ENCODE data around the gene SPATA31E1.

Gene SPATA31E1

DNA sequence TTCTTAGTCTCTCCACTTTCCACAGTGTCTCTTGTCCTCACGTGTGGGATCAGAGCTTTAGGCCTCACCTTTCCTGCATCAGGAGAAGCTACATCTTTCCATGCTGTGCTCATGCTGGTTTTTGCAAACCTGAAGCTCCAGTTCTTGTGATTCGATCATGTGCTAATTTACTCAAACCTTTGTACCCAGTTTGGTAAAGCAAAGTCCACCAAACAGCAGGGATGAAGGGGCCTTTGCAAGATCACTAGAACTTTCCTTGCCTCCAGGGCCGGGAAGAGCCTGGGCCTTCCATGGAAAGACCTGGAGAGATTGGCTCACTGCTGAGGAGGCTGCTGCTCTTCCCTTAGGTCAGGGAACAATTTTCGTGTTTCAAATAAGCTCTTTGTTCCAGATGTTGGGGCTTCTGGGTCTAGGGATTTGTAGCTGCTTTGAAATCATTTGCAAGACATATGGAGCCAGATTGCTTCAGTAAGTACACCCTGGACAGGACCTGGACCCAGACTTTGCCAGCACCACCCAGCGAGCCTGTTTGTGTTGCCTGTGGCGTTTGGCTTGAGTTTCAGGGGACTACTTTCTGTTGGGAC, 18.7 kb upstream of the SPATA31E1 start:
- DNase-seq (ENCODE audit: low read depth in 2 of 2), result no peak

DNA sequence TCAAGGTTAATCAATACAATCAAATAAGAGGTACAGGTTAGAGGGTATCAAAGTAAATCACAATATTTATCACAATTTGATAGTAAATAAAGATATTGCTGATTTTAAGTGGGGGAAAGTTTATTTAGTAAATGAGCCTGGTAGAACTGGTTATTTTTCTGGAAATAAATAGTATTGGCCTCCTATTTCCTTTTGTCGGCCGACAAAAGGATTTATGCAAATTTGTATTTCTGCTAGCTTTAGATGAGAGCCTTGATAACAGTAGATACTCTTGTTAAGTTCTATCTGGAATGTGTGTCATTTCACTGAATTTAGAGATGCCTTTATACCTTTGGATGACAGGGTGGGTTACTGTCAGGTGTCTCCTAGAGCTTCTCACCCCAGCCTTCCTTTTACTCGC, 17.8 kb upstream of the SPATA31E1 start:
- no peak for DNase-seq (ENCODE audit: low read depth in 2 of 2)

DNA sequence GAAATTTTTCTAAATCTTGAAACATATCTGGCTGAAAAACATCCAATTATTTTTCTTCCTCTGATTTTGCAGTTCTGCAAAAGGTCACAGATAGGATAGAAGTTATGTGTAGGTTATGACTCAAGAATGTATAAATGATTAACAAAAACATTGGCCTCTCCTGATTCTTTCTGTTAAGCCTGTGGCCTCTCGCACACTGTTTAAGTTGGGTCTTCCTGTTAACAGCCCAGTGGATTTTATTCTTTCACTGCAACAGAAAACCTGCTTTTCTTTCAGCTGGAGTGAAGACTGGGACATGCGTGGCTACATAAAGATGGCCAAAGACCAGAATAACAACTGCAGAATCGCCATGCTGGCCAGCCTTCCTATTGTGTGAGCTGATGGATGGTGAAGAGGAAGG, 17.1 kb upstream of the SPATA31E1 start:
- no peak for DNase-seq (ENCODE audit: low read depth in 2 of 2)

DNA sequence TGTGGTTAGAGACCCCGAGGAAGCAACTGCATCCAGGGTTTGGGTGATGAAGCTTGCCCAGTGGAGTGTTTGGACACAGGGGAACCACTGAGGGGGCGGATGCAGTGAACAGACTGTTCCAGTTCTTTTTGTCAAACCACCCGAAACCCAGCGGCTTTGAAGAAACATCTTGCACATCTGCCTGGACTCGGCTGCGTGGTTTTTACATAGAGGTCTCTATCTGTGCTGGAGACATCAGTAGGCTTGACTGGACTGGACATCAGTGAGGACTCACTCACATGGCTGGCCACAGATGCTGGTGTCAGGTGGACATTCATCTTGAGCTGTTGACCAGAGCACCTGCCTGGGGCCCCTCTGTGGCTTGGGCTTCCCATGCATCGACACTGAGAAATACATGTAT, 15.3 kb upstream of the SPATA31E1 start:
- DNase-seq (ENCODE audit: low read depth in 2 of 2), result no peak

DNA sequence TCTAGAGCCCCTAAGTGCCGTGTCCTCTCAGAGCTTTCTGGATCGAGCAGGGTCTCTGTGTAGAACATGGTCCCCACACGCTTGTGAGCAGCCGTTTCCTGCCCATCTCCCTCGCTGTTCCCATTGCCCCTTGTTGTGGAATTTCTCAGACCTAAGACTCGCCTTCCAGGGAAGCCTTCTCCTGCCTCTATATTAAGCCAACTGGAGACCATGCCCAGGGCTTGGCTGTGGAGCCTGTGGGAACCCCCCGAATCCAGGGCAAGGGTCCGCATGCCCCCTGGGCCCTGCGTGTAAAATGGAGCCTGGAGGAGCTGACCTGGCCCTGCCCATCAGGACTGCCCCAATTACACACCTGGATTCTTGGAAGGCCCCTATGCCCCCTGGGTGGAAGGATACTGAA, 14.5 kb upstream of the SPATA31E1 start:
- DNase-seq (ENCODE audit: low read depth in 2 of 2), result no peak

DNA sequence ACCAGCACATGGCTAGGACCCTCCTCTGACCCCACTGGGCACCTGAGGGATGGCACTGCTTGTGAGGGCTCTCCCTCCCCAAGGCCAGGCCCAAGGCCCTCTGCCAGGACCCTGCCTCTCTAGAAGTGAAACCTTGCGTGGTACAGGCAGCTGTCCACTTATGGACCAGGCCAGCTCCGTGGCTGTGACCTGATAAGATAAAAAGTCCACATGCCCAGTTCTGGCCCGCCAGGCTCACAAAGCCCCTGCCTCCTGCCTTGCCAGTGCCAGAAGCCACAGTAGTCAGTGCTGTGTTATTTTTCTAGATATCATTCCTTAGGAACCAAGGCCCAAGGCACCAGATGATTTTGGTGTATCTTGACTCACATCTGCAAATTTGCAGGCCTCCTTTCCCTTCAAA, 14.0 kb upstream of the SPATA31E1 start:
- no peak for DNase-seq (ENCODE audit: low read depth in 2 of 2)

DNA sequence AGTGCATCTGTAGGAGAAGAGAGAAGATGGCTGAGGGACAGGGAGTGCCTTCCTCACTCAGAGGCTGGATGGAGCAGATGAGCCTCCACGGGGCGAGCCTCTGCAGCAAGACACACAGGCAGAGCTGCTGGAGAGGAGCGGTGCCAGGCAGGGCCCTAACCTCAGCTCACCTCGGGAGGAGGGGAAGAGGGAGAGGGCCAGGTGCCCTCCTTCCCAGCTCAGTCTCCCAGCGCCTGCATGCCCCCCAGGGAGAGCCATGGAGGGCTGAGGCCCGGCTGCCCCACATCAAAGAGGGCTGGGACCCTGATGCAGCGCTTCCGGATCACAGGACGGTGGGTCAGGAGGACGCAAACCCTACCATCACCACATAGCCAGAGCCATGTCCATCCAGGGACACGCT, 13.6 kb upstream of the SPATA31E1 start:
- no peak for DNase-seq (ENCODE audit: low read depth in 2 of 2)

DNA sequence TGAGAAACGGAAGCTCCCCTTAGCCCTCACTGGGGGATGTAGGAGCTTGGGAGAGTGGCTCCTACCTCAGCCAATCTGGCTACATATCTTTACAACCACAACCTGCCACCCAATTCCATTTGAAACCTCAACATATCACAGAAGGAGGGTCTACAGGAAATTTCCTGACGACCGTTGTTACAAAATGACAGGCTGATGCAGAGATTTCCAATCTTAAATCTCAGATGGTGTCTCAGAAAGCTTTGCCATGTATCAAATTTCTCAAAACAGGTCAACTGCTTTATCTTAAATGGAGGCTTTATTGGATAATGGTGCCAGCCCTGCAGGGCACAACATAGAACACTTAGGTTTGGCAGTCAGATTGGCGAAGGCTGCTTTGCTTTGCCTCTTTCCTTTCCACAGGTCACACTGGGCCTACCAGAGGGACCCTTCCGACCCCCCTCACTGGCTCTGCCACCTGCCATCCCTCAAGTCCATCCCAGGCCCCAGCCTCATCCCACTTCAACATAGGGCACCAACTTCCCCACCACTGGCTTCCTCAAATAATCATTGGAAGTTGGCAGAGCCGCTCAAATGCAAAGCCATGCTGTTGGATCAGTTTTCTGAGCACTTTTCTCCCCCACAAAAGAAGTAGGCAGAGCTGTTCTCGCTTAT, 11.1 kb upstream of the SPATA31E1 start:
- no peak for DNase-seq (ENCODE audit: low read depth in 2 of 2)

DNA sequence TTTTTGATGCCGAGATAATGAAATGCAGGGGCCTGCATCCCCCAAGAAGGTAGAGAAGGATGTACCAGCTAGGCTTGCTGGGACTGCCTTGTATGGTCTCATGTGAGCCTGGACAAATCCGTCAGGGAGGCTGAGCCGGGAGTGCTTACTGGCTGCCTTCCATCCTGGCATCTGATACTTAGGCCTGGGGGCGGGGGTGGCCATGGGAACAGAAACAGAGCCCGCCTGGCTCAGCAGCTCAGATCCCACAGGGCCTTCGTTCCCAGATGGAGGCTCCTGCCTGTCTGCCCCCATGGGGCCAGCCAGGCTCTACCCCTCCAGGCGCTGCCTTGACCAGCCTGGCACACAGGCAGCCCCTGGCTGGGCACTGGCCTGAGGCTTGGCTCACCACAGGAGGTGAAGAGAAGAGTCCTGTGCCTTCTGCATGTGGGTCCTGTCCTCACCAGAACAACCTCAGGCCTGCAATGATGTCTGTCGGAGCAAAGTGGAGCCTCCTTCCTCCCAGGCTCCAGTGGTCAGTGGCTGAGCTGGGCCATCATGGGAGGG, 10.5 kb upstream of the SPATA31E1 start:
- no peak for DNase-seq (ENCODE audit: low read depth in 2 of 2)

DNA sequence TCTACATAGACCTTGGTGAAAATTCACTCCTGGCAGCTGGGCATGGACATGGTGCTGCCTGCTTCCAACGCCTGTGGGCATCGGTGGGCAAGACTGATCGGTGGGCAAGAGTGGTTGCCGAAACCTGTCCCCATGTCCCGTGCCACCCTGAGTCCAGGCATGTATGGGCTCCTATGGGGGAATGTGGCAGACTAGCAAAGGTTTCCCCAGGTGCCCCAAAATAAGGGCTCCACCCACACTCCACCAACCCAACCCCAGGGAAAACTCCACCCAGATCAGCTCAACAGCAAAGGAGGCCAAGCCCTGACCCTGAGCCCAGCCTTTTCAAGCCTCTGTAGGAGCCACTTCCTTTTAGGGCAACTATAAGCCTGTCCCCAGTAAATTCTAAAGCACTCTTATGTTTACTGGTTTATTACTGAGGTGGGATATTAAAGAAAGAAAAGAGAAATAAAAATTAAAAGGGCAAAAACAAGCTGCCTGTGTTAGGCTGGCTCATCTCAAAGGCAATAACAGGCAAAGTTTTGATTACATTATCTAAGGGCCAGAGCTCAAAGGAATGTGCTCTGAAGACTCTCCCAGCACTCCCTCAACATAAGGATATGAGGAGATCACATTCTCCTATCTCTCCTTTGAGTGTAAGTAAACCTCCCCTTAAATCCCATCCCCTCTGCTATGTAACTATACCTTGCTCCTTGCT, 8.9 kb upstream of the SPATA31E1 start:
- no peak for DNase-seq (ENCODE audit: low read depth in 2 of 2)

DNA sequence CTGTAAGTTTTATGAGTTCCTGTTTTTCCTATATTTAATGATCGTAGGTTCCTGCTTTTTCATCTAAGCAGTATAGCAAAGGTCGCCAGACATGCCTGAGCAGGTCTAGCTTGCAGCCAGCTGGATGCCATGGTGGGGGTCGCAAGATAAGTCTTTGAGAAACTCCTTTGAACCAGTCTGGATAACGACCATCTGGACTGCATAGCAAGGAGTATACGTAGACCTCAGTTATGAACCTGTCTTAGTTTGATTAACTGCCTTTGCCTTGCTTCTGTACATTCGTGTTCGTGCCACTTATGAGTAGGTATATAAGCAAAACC, 8.4 kb upstream of the SPATA31E1 start:
- no peak for DNase-seq (ENCODE audit: low read depth in 2 of 2)

DNA sequence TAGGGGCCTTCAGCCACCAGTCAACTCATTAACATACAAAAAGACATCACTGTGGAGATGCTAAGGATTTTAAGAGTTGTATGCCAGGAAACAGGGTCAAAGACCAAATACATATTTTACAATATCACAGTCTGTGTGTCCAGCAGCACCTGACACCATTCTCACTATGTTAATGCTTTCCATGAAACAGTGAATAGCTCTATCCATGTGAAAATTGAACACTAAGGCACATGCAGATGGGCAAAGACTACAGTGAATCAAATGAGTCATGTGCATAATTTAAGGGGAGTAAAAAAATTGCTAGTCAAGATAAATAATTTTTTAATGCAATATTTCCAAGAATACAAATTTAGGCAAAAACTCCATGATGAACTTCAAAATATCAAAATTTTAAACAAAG, 7.6 kb upstream of the SPATA31E1 start:
- no peak for DNase-seq (ENCODE audit: low read depth in 2 of 2)

DNA sequence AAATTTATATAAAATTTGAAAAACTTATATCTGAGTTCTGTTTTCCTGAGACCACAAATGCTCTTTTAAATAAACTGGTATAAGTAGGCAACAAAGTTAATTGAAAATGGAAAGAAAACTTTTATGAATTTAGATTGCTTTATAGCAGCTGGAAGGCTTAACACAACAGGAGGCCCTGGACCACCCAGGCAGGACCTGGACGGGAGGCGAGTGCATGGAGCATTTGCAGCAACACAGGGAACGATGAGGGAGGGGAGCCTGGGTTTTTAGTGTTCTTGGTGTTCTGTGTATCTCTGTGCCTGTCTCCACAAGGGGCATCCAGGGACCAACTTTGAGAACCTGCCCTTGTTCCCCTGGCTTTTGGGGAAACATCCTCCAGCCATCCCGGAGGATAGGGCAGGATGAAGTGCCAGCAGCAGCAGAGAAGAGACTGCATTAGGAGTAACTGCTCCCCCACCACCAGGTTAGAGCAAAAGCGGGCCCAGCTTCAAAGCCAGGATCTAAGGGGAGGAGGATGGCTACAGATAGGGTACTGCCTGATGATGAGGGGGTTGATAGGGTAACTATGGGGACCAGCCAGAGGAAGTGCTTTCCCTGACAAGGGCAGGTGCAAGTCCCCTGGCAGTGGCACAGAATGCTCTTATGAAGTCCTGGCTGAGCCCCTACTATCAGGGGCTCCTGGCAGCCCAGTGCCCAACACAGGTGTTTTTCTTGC, 6.7 kb upstream of the SPATA31E1 start:
- DNase-seq (ENCODE audit: low read depth in 2 of 2), result no peak

DNA sequence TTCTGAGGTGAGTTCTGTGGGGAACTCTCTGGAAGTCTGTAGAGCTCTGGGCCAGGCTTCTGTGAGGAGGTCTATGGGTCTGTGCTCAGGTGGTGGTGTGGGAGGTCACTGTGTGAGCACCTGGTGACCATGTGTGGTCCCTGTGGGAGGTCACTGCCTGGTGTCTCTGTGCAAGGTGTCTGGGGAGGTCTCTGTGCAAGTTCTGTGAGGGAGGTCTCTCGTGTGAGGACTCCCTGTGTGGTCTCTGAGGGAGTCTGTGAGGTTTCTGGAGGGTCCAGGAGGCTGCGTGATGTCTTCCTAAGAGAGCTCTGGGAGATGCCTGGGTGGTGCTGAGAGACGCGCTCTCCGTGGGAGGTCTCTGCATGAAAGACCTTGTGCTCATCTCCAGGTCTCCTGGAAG, 6.0 kb upstream of the SPATA31E1 start:
- no peak for DNase-seq (ENCODE audit: low read depth in 2 of 2)

DNA sequence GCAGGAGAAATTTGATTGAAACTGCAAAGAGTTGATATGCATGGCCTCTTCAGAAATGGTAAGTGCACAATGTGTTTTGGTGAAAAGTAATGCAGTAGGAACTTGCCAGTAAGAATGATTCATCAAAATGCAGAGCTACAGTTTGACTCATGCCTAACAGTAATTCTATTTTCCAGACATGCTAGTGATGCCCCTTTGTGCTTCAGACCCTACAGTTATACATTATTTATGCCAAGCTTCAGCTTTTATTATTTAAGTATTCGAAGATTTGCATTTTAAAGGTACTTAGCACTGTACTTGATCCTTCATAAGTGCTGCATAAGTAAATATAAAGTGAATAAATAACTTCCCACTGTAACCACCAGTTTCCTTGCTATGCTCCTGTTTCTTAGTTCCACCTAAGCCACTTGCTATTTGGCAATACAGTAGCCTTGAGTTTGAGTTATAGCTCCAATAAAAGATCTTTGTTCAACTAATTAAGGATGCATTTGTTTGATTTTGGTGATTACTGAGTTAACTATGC, 3.6 kb upstream of the SPATA31E1 start:
- no peak for DNase-seq (ENCODE audit: low read depth in 2 of 2)

DNA sequence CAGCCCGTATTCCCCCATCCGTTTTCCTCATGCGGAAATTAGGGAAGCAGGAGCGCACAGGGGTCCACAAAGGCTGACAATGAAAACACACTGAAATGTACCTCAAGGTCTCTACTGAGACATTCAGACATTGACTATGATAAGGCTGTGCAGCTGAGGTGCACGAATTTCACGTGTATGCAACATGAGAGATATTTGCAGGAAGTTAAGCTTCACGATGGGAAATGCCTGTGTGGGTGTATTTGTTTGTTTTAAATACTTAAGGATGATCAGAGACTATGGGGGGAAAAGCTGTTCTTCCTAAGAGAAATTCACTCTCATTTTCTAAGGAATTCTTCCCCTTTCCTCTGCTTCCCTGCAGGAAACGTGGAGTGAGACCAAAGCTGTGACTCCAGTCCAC, 2.6 kb upstream of the SPATA31E1 start:
- no peak for DNase-seq (ENCODE audit: low read depth in 2 of 2)

DNA sequence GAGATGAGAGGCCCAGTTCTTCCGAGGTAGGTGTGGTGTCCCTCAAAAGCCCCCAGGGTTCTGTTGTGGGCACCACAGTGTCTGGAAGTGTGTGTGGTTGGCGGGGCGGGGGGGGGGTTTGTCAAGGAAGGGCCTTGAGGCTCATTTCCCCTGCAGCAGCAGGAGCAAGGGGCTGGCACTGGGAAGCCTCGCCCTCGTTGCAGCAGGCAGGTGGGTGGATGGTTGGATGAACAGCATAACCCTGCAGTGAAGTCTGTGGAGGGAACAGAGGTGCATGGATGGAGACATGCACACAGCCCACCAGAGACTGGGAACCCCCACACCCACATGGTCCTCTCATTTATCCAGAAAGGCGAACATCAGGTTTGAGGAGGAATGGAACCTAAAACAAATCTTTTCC, 2.0 kb upstream of the SPATA31E1 start:
- no peak for DNase-seq (ENCODE audit: low read depth in 2 of 2)

DNA sequence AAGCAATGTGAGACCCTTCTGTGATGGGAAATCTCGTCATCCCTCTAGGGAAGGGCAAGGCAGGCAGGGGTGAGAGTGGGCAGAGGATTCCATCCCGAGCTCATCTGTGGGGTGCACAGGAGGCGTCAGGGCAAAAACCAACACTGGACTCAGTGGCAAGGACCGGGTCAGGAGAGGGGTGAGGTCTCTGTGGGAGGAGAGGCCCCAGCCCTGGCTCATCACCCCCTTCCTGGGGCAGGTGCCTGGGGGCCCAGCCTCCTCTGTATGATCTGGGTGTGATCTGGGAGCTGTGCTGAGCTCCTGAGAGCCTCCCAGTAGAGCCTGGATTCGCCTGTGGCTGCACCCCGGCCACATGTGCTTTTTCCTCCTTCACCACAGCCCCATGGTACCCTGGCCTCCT, 597 bp downstream of the SPATA31E1 start:
- no peak for DNase-seq (ENCODE audit: low read depth in 2 of 2)

DNA sequence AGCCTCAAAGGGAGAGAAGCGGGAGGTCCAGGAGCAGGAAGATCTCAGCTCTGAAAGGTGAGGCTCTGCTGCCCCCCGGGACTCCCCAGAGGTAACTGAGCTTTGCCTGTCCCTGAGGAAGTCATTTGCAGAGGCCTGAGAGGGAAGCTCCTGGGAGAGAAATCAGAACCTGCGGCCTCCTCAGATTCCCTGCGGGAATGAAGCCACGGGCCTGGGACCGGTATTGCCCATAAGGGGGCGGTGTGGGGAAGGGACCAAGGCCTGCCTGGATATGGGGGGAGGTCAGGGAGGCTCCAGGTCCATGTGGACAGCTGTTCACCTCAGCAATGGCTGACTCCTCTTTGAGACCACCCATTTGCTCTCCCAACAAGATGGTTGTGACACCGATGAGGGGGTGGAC, 1.3 kb downstream of the SPATA31E1 start:
- no peak for DNase-seq (ENCODE audit: low read depth in 2 of 2)

DNA sequence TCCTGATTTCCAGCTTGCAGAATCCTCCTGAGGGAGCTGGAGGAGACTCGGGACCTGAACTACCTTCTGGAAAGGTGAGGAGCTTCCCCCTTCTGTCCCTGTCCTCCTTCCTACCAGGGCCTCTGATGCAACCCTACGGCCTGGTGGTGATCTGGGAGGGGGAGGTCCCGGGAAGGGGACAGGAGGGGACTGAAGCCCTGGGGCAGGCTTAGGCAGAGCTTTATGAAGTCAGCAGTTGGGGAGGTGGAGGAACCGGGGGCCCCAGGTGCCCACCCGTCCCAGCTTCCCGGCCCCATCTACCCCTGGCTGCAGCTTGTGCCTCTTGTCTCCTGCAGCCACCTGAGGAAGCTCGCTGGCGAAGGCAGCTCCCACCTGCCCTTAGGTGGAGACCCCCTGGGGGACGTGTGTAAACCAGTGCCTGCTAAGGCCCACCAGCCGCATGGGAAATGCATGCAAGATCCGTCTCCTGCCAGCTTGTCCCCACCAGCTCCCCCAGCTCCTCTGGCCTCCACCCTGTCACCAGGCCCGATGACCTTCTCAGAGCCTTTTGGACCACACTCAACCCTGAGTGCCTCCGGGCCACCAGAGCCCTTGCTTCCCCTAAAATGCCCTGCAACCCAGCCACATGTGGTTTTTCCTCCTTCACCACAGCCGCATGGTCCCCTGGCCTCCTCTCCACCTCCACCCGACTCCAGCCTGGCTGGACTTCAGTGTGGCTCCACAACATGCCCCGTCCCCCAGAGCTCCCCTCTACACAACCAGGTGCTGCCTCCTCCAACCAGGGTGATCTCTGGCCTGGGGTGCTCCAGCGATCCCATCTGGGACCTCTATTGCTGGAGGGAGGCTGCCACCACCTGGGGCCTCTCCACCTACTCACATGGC, 2.1 kb downstream of the SPATA31E1 start:
- no peak for DNase-seq (ENCODE audit: low read depth in 2 of 2)

DNA sequence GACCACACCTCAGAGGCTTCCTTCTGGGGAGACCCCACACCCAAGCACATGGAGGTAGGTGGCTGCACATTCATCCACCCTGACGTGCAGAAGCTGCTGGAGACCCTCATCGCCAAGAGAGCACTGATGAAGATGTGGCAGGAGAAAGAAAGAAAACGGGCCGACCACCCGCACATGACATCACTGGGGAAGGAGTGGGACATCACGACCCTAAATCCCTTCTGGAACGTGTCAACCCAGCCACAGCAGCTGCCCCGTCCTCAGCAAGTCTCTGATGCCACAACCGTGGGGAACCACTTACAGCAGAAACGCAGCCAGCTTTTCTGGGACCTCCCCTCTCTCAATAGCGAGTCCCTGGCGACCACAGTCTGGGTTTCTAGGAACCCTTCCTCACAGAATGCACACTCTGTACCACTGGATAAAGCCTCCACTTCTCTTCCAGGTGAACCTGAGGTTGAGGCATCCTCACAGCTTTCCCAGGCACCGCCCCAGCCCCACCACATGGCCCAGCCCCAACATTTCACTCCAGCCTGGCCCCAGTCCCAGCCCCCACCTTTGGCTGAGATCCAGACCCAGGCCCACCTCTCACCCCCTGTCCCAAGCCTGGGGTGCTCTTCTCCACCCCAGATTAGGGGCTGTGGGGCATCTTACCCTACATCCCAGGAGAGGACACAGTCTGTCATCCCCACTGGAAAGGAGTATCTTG, 3.0 kb downstream of the SPATA31E1 start:
- no peak for DNase-seq (ENCODE audit: low read depth in 2 of 2)

Measured in stimulated activated CD4-positive, alpha-beta T cell treated with anti-CD3 and anti-CD28 coated beads, Interleukin-1b, Interleukin-23, amount 100 ng/mL, for 4 hours (primary cell).